CD4-positive, alpha-beta T cell treated with Interleukin-17A for 1 hour (primary cell): ENCODE measurements around the gene ANKS1A.
"Not testable (repeated sequence)": the region's sequence is repeated elsewhere in the genome, so short reads cannot be mapped to it uniquely, and the experiment has no call there.

Source experiments
- DNase-seq: peaks from one replicate; pipeline ENCODE4 v3.0.0-alpha.2; 2020

The ANKS1A gene

GRCh38 chr6:34961082-34961481 is 72.0 kb downstream of the ANKS1A start:
- no peak for DNase-seq

- no peak for DNase-seq
These were observed 72.5 kb downstream of the ANKS1A start for GRCh38 chr6:34961574-34961973.

GRCh38 chr6:34964564-34964963 is 75.5 kb downstream of the ANKS1A start:
- no peak for DNase-seq

GRCh38 chr6:34967461-34967860 is 78.4 kb downstream of the ANKS1A start:
- no peak for DNase-seq

GRCh38 chr6:34969662-34970265 is 80.7 kb downstream of the ANKS1A start:
- DNase-seq = no peak

- no peak for DNase-seq
These were observed 81.4 kb downstream of the ANKS1A start for GRCh38 chr6:34970488-34970887.

- no peak for DNase-seq
These were observed 81.9 kb downstream of the ANKS1A start for GRCh38 chr6:34970957-34971356.

- DNase-seq = no peak
These were observed 84.6 kb downstream of the ANKS1A start for GRCh38 chr6:34973547-34974248.

GRCh38 chr6:34974249-34974642 is 85.2 kb downstream of the ANKS1A start:
- no peak for DNase-seq

GRCh38 chr6:34976239-34976638 is 87.2 kb downstream of the ANKS1A start:
- no peak for DNase-seq

- no peak for DNase-seq
These were observed 90.2 kb downstream of the ANKS1A start for GRCh38 chr6:34979218-34979617.

GRCh38 chr6:34979994-34980393 is 90.9 kb downstream of the ANKS1A start:
- no peak for DNase-seq

- DNase-seq = no peak
These were observed 92.3 kb downstream of the ANKS1A start for GRCh38 chr6:34981366-34981765.

- DNase-seq = no peak
These were observed 92.9 kb downstream of the ANKS1A start for GRCh38 chr6:34981951-34982350.

GRCh38 chr6:34982424-34982852 is 93.4 kb downstream of the ANKS1A start:
- no peak for DNase-seq

- DNase-seq = no peak
These were observed 95.4 kb downstream of the ANKS1A start for GRCh38 chr6:34984416-34984815.

- no peak for DNase-seq
These were observed 96.2 kb downstream of the ANKS1A start for GRCh38 chr6:34985236-34985635.

- peak; percentile 59 for DNase-seq
These were observed 97.8 kb downstream of the ANKS1A start for GRCh38 chr6:34986845-34987246.

GRCh38 chr6:34987506-34987905 is 98.5 kb downstream of the ANKS1A start:
- DNase-seq = no peak

GRCh38 chr6:34990971-34991560 is 102.0 kb downstream of the ANKS1A start:
- DNase-seq = no peak

GRCh38 chr6:34992376-34992775 is 103.3 kb downstream of the ANKS1A start:
- no peak for DNase-seq

- no peak for DNase-seq
These were observed 104.2 kb downstream of the ANKS1A start for GRCh38 chr6:34993213-34993612.

GRCh38 chr6:34994693-34995092 is 105.6 kb downstream of the ANKS1A start:
- no peak for DNase-seq

- not testable (repeated sequence) for DNase-seq
These were observed 109.4 kb downstream of the ANKS1A start for GRCh38 chr6:34998417-34998816.
